H9 (cell line): Measurements from ENCODE around the gene TCEA3. TPM values are rescaled to one million over a fixed set of nuclear protein-coding genes. Genes with fewer than 3 reads are reported as not detected.

Source experiments
- DNase-seq: peaks from one replicate; pipeline ENCODE4 v3.0.0-alpha.2; 2017
- H2AFZ ChIP-seq: one replicate; pipeline ENCODE4 v1.6.1; 2013; ENCODE audit warnings: mild to moderate bottlenecking, low read length, control low read depth, moderate library complexity
- H2AK5ac ChIP-seq: 2 replicates; pipeline ENCODE4 v1.6.1; 2013; ENCODE audit warnings: low read length, control low read depth, mixed read lengths; ENCODE audit not compliant: insufficient read length
- H2BK120ac ChIP-seq: one replicate; pipeline ENCODE4 v1.6.1; 2013; ENCODE audit warnings: low read depth, mild to moderate bottlenecking, low read length, control low read depth, inconsistent platforms; ENCODE audit not compliant: poor library complexity, severe bottlenecking
- H2BK12ac ChIP-seq: 2 replicates; pipeline ENCODE4 v1.6.1; 2013; ENCODE audit warnings: low read length, control low read depth, mixed read lengths, low read depth; ENCODE audit not compliant: insufficient read length
- H2BK15ac ChIP-seq: 2 replicates; pipeline ENCODE4 v1.6.1; 2013; ENCODE audit warnings: low read depth, low read length, control low read depth
- H2BK20ac ChIP-seq: one replicate; pipeline ENCODE4 v1.6.1; 2013; ENCODE audit warnings: low read depth, mild to moderate bottlenecking, low read length, control low read depth, inconsistent platforms; ENCODE audit not compliant: poor library complexity, severe bottlenecking
- H2BK5ac ChIP-seq: 2 replicates; pipeline ENCODE4 v1.6.1; 2013; ENCODE audit warnings: low read length, control low read depth, mixed read lengths; ENCODE audit not compliant: insufficient read length
- H3K14ac ChIP-seq: 2 replicates; pipeline ENCODE4 v1.6.1; 2013; ENCODE audit warnings: low read length, control low read depth; ENCODE audit not compliant: insufficient read depth
- H3K18ac ChIP-seq: 2 replicates; pipeline ENCODE4 v1.6.1; 2013; ENCODE audit warnings: low read depth, mild to moderate bottlenecking, mixed read lengths, low read length, control low read depth; ENCODE audit not compliant: insufficient read length
- H3K23ac ChIP-seq: 2 replicates; pipeline ENCODE4 v1.6.1; 2013; ENCODE audit warnings: low read length, control low read depth, mixed read lengths, low read depth; ENCODE audit not compliant: insufficient read length
- H3K23me2 ChIP-seq: 2 replicates; pipeline ENCODE4 v1.6.1; 2013; ENCODE audit warnings: low read depth, mild to moderate bottlenecking, mixed read lengths, low read length, control low read depth; ENCODE audit not compliant: insufficient read length, poor library complexity, severe bottlenecking
- H3K27ac ChIP-seq: 2 replicates; pipeline ENCODE4 v1.5.1; 2013; ENCODE audit warnings: low read length, control low read depth, mixed read lengths, low read depth; ENCODE audit not compliant: insufficient read length
- H3K27me3 ChIP-seq: 2 replicates; pipeline ENCODE4 v1.6.1; 2013; ENCODE audit warnings: low read length, control low read depth, inconsistent platforms; ENCODE audit not compliant: insufficient read depth
- H3K4ac ChIP-seq: 2 replicates; pipeline ENCODE4 v1.6.1; 2013; ENCODE audit warnings: low read depth, mild to moderate bottlenecking, control low read depth, inconsistent platforms, low read length, moderate library complexity
- H3K4me1 ChIP-seq: 2 replicates; pipeline ENCODE4 v1.6.1; 2013; ENCODE audit warnings: low read length, control low read depth, inconsistent platforms; ENCODE audit not compliant: insufficient read depth
- H3K4me2 ChIP-seq: 2 replicates; pipeline ENCODE4 v1.6.1; 2013; ENCODE audit warnings: low read length, control low read depth, mixed read lengths; ENCODE audit not compliant: insufficient read length, insufficient read depth
- H3K56ac ChIP-seq: 2 replicates; pipeline ENCODE4 v1.6.1; 2013; ENCODE audit warnings: low read depth, mild to moderate bottlenecking, mixed read lengths, low read length, control low read depth; ENCODE audit not compliant: insufficient read length
- H3K79me1 ChIP-seq: 2 replicates; pipeline ENCODE4 v1.6.1; 2013; ENCODE audit warnings: low read depth, mild to moderate bottlenecking, moderate library complexity, low read length, control low read depth, inconsistent platforms; ENCODE audit not compliant: insufficient read depth, poor library complexity, severe bottlenecking
- H3K79me2 ChIP-seq: 2 replicates; pipeline ENCODE4 v1.6.1; 2013; ENCODE audit warnings: low read length, control low read depth, inconsistent platforms; ENCODE audit not compliant: insufficient read depth
- H3K9ac ChIP-seq: 2 replicates; pipeline ENCODE4 v1.6.1; 2013; ENCODE audit warnings: low read length, control low read depth, mixed read lengths; ENCODE audit not compliant: insufficient read length; ENCODE audit errors: extremely low read depth
- H3K9me3 ChIP-seq: one replicate; pipeline ENCODE4 v1.6.1; 2013; ENCODE audit warnings: low read depth, low read length, inconsistent platforms; ENCODE audit not compliant: control insufficient read depth
- H3T11ph ChIP-seq: one replicate; pipeline ENCODE4 v1.6.1; 2013; ENCODE audit warnings: mild to moderate bottlenecking, low read length, control low read depth, inconsistent platforms
- H4K20me1 ChIP-seq: one replicate; pipeline ENCODE4 v1.6.1; 2013; ENCODE audit not compliant: control insufficient read depth, insufficient read length, insufficient read depth
- H4K5ac ChIP-seq: 2 replicates; pipeline ENCODE4 v1.6.1; 2013; ENCODE audit warnings: low read depth, mild to moderate bottlenecking, mixed read lengths, low read length, control low read depth; ENCODE audit not compliant: insufficient read length
- H4K8ac ChIP-seq: replicated peaks from 2 replicates; pipeline ENCODE4 v1.6.1; 2013; ENCODE audit warnings: low read length, control low read depth, mixed read lengths, low read depth; ENCODE audit not compliant: insufficient read length
- H4K91ac ChIP-seq: 2 replicates; pipeline ENCODE4 v1.6.1; 2013; ENCODE audit warnings: low read depth, mild to moderate bottlenecking, moderate library complexity, mixed read lengths, low read length, control low read depth; ENCODE audit not compliant: insufficient read length
- H3K27ac Mint-ChIP-seq, 3 experiments: 2 replicates in 2 of 3; 3 replicates in 1 of 3; pipeline ENCODE4 v1.8.0; 2020 to 2021; ENCODE audit warnings: mixed read lengths in 3 of 3, mild to moderate bottlenecking in 1 of 3, moderate library complexity in 1 of 3
- H3K27me3 Mint-ChIP-seq: 2 replicates; pipeline ENCODE4 v1.8.0; 2021; ENCODE audit warnings: low read depth, mild to moderate bottlenecking, moderate library complexity, mixed read lengths
- H3K36me3 Mint-ChIP-seq, 3 experiments: 2 replicates in 2 of 3; 3 replicates in 1 of 3; pipeline ENCODE4 v1.8.0; 2020 to 2021; ENCODE audit warnings: low read depth in 3 of 3, mixed read lengths in 3 of 3; ENCODE audit not compliant: insufficient read depth in 1 of 3
- H3K4me1 Mint-ChIP-seq, 2 experiments: 2 replicates each; pipeline ENCODE4 v1.8.0; 2020; ENCODE audit warnings: mixed read lengths in 2 of 2
- H3K4me3 Mint-ChIP-seq, 2 experiments: 2 replicates in 1 of 2; 3 replicates in 1 of 2; pipeline ENCODE4 v1.8.0; 2020 to 2021; ENCODE audit warnings: mild to moderate bottlenecking in 2 of 2, mixed read lengths in 2 of 2, moderate library complexity in 1 of 2
- H3K9me3 Mint-ChIP-seq, 2 experiments: 2 replicates in 1 of 2; 3 replicates in 1 of 2; pipeline ENCODE4 v1.8.0; 2020; ENCODE audit warnings: mild to moderate bottlenecking in 2 of 2, mixed read lengths in 2 of 2, moderate library complexity in 1 of 2
- CTCF ChIP-seq: fragments of 200-600 bp; sonication (generic); conservative IDR thresholded peaks from 3 replicates; pipeline ENCODE4 v1.8.0; 2021; ENCODE audit warnings: antibody characterized with exemption, mild to moderate bottlenecking
- WGBS: extraction: QIAGEN DNeasy Blood & Tissue Kit; methylation state at CpG from one replicate; pipeline ENCODE4 v1.1.7; 2013; ENCODE audit warnings: missing lambda C conversion rate, low lambda C conversion rate, mixed read lengths; ENCODE audit not compliant: insufficient read length; ENCODE audit errors: extremely low coverage; 5-methylcytosine and 5-hydroxymethylcytosine counted together
- total RNA-seq: library from RNA; stranded (reverse); gene quantifications from 2 replicates; pipeline ENCODE4 v1.2.1, GENCODE V29; 2021

TCEA3 gene
- total RNA-seq, 1 experiment from 2014 or later, result 0.37 TPM

GRCh38 chr1:23352096-23352695 lies 72.4 kb downstream of the TCEA3 start:
- Histone ChIP-seq H3T11ph (no peak overlapping the region), H3K14ac (no peak overlapping the region), H3K27ac (no peak overlapping the region), H3K9ac (no peak overlapping the region), H3K18ac (no peak overlapping the region), H3K23ac (no peak overlapping the region), H3K4me2 (no peak overlapping the region), H4K5ac (no peak overlapping the region), H3K27me3 (peaks cover 63% of the 10 kb centered on the region), H2AFZ (no peak overlapping the region), H4K8ac (no peak overlapping the region), H4K91ac (no peak overlapping the region), H2BK15ac (no peak overlapping the region), H3K9me3 (no peaks in the 10 kb centered on the region), H3K56ac (no peak overlapping the region), H3K4ac (no peak overlapping the region), H2BK5ac (no peak overlapping the region), H2BK20ac (no peak overlapping the region), H2BK12ac (no peak overlapping the region), H3K79me2 (no peaks in the 10 kb centered on the region), H2BK120ac (no peak overlapping the region), H3K4me1 (no peaks in the 10 kb centered on the region), H4K20me1 (no peaks in the 10 kb centered on the region), H3K79me1 (no peaks in the 10 kb centered on the region), H2AK5ac (no peak overlapping the region), H3K23me2 (no peaks in the 10 kb centered on the region)
- H3K27ac Mint-ChIP-seq, result no peak overlapping the region
- no peak for DNase-seq
- H3K9me3 Mint-ChIP-seq, result peaks cover 3 to 6% of the 10 kb centered on the region in 2 experiments; a peak in 4 of 5 replicates
- TF ChIP-seq CTCF, result no peak
- H3K4me3 Mint-ChIP-seq, result no peak overlapping the region
- WGBS, result no CpG with 5 or more reads among the region's 1 CpG
- H3K36me3 Mint-ChIP-seq, result no peaks in the 10 kb centered on the region
- peaks cover 100% of the 10 kb centered on the region for H3K27me3 Mint-ChIP-seq
- H3K4me1 Mint-ChIP-seq, result no peaks in the 10 kb centered on the region
